ENCODE data around the gene ERFE. TPM values are rescaled to one million over a fixed set of nuclear protein-coding genes. Genes with fewer than 3 reads are reported as not detected.

The ERFE gene
- total RNA-seq, 1 donor from 2014 or later, result 3.8 TPM

Other genes with a start within 250 kb of the ERFE start
- 43.1 and 49.6 TPM in 2 replicates for gene UBE2F, start 192.0 kb upstream of the ERFE start, total RNA-seq (ENCODE audit: low replicate concordance)
- 21.4 and 34.5 TPM in 2 replicates for gene SCLY, start 98.0 kb upstream of the ERFE start, total RNA-seq (ENCODE audit: low replicate concordance)
- 0.12 and 0.24 TPM in 2 replicates for gene ESPNL, start 58.6 kb upstream of the ERFE start, total RNA-seq (ENCODE audit: low replicate concordance)
- 0.07 TPM in 1 of 2 replicates, not detected in the other for gene KLHL30, start 20.3 kb upstream of the ERFE start, total RNA-seq (ENCODE audit: low replicate concordance)
- gene ILKAP, start 44.7 kb downstream of the ERFE start, total RNA-seq (ENCODE audit: low replicate concordance), result 36.7 and 50.4 TPM in 2 replicates
- 12.0 and 24.4 TPM in 2 replicates for gene HES6, start 81.1 kb downstream of the ERFE start, total RNA-seq (ENCODE audit: low replicate concordance)
- gene PER2, start 129.6 kb downstream of the ERFE start, total RNA-seq (ENCODE audit: low replicate concordance), result 14.0 and 15.5 TPM in 2 replicates
- 20.9 and 21.0 TPM in 2 replicates for gene TRAF3IP1, start 161.5 kb downstream of the ERFE start, total RNA-seq (ENCODE audit: low replicate concordance)

All from type B pancreatic cell (in vitro differentiated cells).